ENCODE data around the gene ZNF652.
"Not testable (repeated sequence)": the region's sequence is repeated elsewhere in the genome, so short reads cannot be mapped to it uniquely, and the experiment has no call there.

ZNF652 gene

GRCh38 chr17:49269356-49269755 lies 92.7 kb downstream of the ZNF652 start:
- no peak overlapping the region for H2AFZ ChIP-seq (ENCODE audit: low read length)
- H3K9me3 ChIP-seq (ENCODE audit: insufficient read depth, low read depth, low read length): no peaks in the 10 kb centered on the region
- no peaks in the 10 kb centered on the region for H3K36me3 ChIP-seq (ENCODE audit: insufficient read depth, low read length)
- no peaks in the 10 kb centered on the region for H3K79me2 ChIP-seq (ENCODE audit: insufficient read depth, low read length)
- no peaks in the 10 kb centered on the region for H4K20me1 ChIP-seq (ENCODE audit: insufficient read depth, low read length, poor library complexity, severe bottlenecking)
- TF ChIP-seq EZH2phosphoT487 (IDR thresholded peaks at IDR 0.05; ENCODE audit: borderline replicate concordance) (no peak), CTCF (conservative IDR thresholded peaks at IDR 0.05; ENCODE audit: low read length) (no peak)
- no peaks in the 10 kb centered on the region for H3K27me3 ChIP-seq (ENCODE audit: insufficient read depth, low read length, poor library complexity, severe bottlenecking)
- no peaks in the 10 kb centered on the region for H3K4me1 ChIP-seq (ENCODE audit: insufficient read depth, low read length, poor library complexity, severe bottlenecking)
- H3K4me2 ChIP-seq (ENCODE audit: low read depth, low read length, poor library complexity, severe bottlenecking): no peak overlapping the region
- H3K9me2 ChIP-seq (replicated peaks; ENCODE audit: low read depth, low read length): no peaks in the 10 kb centered on the region
- H3K9ac ChIP-seq (ENCODE audit: low read depth, low read length, poor library complexity, severe bottlenecking): no peak overlapping the region
- H3K4me3 ChIP-seq (ENCODE audit: low read length, poor library complexity, severe bottlenecking): no peak overlapping the region
- no peaks in the 10 kb centered on the region for H3F3A ChIP-seq (ENCODE audit: low read depth)

GRCh38 chr17:49267912-49268311 lies 94.1 kb downstream of the ZNF652 start:
- TF ChIP-seq EZH2phosphoT487 (IDR thresholded peaks at IDR 0.05; ENCODE audit: borderline replicate concordance): no peak
- no peaks in the 10 kb centered on the region for H4K20me1 ChIP-seq (ENCODE audit: insufficient read depth, low read length, poor library complexity, severe bottlenecking)
- H3K36me3 ChIP-seq (ENCODE audit: insufficient read depth, low read length): no peaks in the 10 kb centered on the region
- H3K4me3 ChIP-seq (ENCODE audit: low read length, poor library complexity, severe bottlenecking): no peak overlapping the region
- H3K4me1 ChIP-seq (ENCODE audit: insufficient read depth, low read length, poor library complexity, severe bottlenecking): no peaks in the 10 kb centered on the region
- no peak overlapping the region for H2AFZ ChIP-seq (ENCODE audit: low read length)
- H3K4me2 ChIP-seq (ENCODE audit: low read depth, low read length, poor library complexity, severe bottlenecking): no peak overlapping the region
- no peaks in the 10 kb centered on the region for H3F3A ChIP-seq (ENCODE audit: low read depth)
- H3K9me2 ChIP-seq (replicated peaks; ENCODE audit: low read depth, low read length): no peaks in the 10 kb centered on the region
- no peak overlapping the region for H3K9ac ChIP-seq (ENCODE audit: low read depth, low read length, poor library complexity, severe bottlenecking)
- no peaks in the 10 kb centered on the region for H3K9me3 ChIP-seq (ENCODE audit: insufficient read depth, low read depth, low read length)
- H3K79me2 ChIP-seq (ENCODE audit: insufficient read depth, low read length): no peaks in the 10 kb centered on the region
- no peaks in the 10 kb centered on the region for H3K27me3 ChIP-seq (ENCODE audit: insufficient read depth, low read length, poor library complexity, severe bottlenecking)

- no peaks in the 10 kb centered on the region for H3K9me3 ChIP-seq (ENCODE audit: insufficient read depth, low read depth, low read length)
- no peak overlapping the region for H2AFZ ChIP-seq (ENCODE audit: low read length)
- no peak for TF ChIP-seq EZH2phosphoT487 (IDR thresholded peaks at IDR 0.05; ENCODE audit: borderline replicate concordance)
- no peak for TF ChIP-seq CTCF (conservative IDR thresholded peaks at IDR 0.05; ENCODE audit: low read length)
- no peaks in the 10 kb centered on the region for H3F3A ChIP-seq (ENCODE audit: low read depth)
- H3K9ac ChIP-seq (ENCODE audit: low read depth, low read length, poor library complexity, severe bottlenecking): no peak overlapping the region
- H4K20me1 ChIP-seq (ENCODE audit: insufficient read depth, low read length, poor library complexity, severe bottlenecking): no peaks in the 10 kb centered on the region
- no peaks in the 10 kb centered on the region for H3K27me3 ChIP-seq (ENCODE audit: insufficient read depth, low read length, poor library complexity, severe bottlenecking)
- H3K9me2 ChIP-seq (replicated peaks; ENCODE audit: low read depth, low read length): no peaks in the 10 kb centered on the region
- H3K36me3 ChIP-seq (ENCODE audit: insufficient read depth, low read length): no peaks in the 10 kb centered on the region
- no peaks in the 10 kb centered on the region for H3K79me2 ChIP-seq (ENCODE audit: insufficient read depth, low read length)
- H3K4me1 ChIP-seq (ENCODE audit: insufficient read depth, low read length, poor library complexity, severe bottlenecking): peaks cover 2% of the 10 kb centered on the region
- H3K4me2 ChIP-seq (ENCODE audit: low read depth, low read length, poor library complexity, severe bottlenecking): no peak overlapping the region
- H3K4me3 ChIP-seq (ENCODE audit: low read length, poor library complexity, severe bottlenecking): no peak overlapping the region
Observed at GRCh38 chr17:49266233-49266632, 95.8 kb downstream of the ZNF652 start.

- not testable (repeated sequence) for H3K36me3 ChIP-seq (ENCODE audit: insufficient read depth, low read length); H3F3A ChIP-seq (ENCODE audit: low read depth); H4K20me1 ChIP-seq (ENCODE audit: insufficient read depth, low read length, poor library complexity, severe bottlenecking); H3K27me3 ChIP-seq (ENCODE audit: insufficient read depth, low read length, poor library complexity, severe bottlenecking); H3K4me2 ChIP-seq (ENCODE audit: low read depth, low read length, poor library complexity, severe bottlenecking); H3K79me2 ChIP-seq (ENCODE audit: insufficient read depth, low read length); H3K9me3 ChIP-seq (ENCODE audit: insufficient read depth, low read depth, low read length); H3K4me3 ChIP-seq (ENCODE audit: low read length, poor library complexity, severe bottlenecking); H3K4me1 ChIP-seq (ENCODE audit: insufficient read depth, low read length, poor library complexity, severe bottlenecking); H3K9ac ChIP-seq (ENCODE audit: low read depth, low read length, poor library complexity, severe bottlenecking); H3K9me2 ChIP-seq (replicated peaks; ENCODE audit: low read depth, low read length); H2AFZ ChIP-seq (ENCODE audit: low read length)
Observed at GRCh38 chr17:49261540-49261939, 100.5 kb downstream of the ZNF652 start.

All from Loucy (cell line).